ENCODE data around the gene MRPL55.

Gene MRPL55

GRCh38 chr1:228066891-228067654 is 42.0 kb downstream of the MRPL55 start:
- DNase-seq: no peak

- DNase-seq: no peak
Observed at GRCh38 chr1:228066416-228066815, 42.7 kb downstream of the MRPL55 start.

GRCh38 chr1:228065543-228066347 is 43.4 kb downstream of the MRPL55 start:
- no peak for DNase-seq

GRCh38 chr1:228064741-228065542 is 44.2 kb downstream of the MRPL55 start:
- no peak for DNase-seq

- no peak for DNase-seq
Observed at GRCh38 chr1:228064296-228064695, 44.8 kb downstream of the MRPL55 start.

- no peak for DNase-seq
Observed at GRCh38 chr1:228063251-228064191, 45.6 kb downstream of the MRPL55 start.

- DNase-seq: no peak
Observed at GRCh38 chr1:228062812-228063211, 46.3 kb downstream of the MRPL55 start.

GRCh38 chr1:228062085-228062791 is 46.9 kb downstream of the MRPL55 start:
- DNase-seq: no peak

GRCh38 chr1:228061411-228062084 is 47.6 kb downstream of the MRPL55 start:
- no peak for DNase-seq

- no peak for DNase-seq
Observed at GRCh38 chr1:228060458-228061190, 48.5 kb downstream of the MRPL55 start.

GRCh38 chr1:228059634-228060457 is 49.3 kb downstream of the MRPL55 start:
- DNase-seq: peak; percentile 70

- DNase-seq: no peak
Observed at GRCh38 chr1:228058949-228059633, 50.0 kb downstream of the MRPL55 start.

GRCh38 chr1:228058172-228058948 is 50.7 kb downstream of the MRPL55 start:
- DNase-seq: no peak

All from activated CD4-positive, CD25-positive, alpha-beta regulatory T cell treated with anti-CD3 and anti-CD28 coated beads, Interleukin-2, amount 50 U/mL, for 72 hours (primary cell).